H9 (cell line): ENCODE measurements around the gene PTGER2. TPM values are rescaled to one million over a fixed set of nuclear protein-coding genes. Genes with fewer than 3 reads are reported as not detected.

Source experiments
- DNase-seq: peaks from one replicate; pipeline ENCODE4 v3.0.0-alpha.2; 2017
- H2AFZ ChIP-seq: one replicate; pipeline ENCODE4 v1.6.1; 2013; ENCODE audit warnings: mild to moderate bottlenecking, low read length, control low read depth, moderate library complexity
- H2AK5ac ChIP-seq: 2 replicates; pipeline ENCODE4 v1.6.1; 2013; ENCODE audit warnings: low read length, control low read depth, mixed read lengths; ENCODE audit not compliant: insufficient read length
- H2BK120ac ChIP-seq: one replicate; pipeline ENCODE4 v1.6.1; 2013; ENCODE audit warnings: low read depth, mild to moderate bottlenecking, low read length, control low read depth, inconsistent platforms; ENCODE audit not compliant: poor library complexity, severe bottlenecking
- H2BK12ac ChIP-seq: 2 replicates; pipeline ENCODE4 v1.6.1; 2013; ENCODE audit warnings: low read length, control low read depth, mixed read lengths, low read depth; ENCODE audit not compliant: insufficient read length
- H2BK15ac ChIP-seq: 2 replicates; pipeline ENCODE4 v1.6.1; 2013; ENCODE audit warnings: low read depth, low read length, control low read depth
- H2BK20ac ChIP-seq: one replicate; pipeline ENCODE4 v1.6.1; 2013; ENCODE audit warnings: low read depth, mild to moderate bottlenecking, low read length, control low read depth, inconsistent platforms; ENCODE audit not compliant: poor library complexity, severe bottlenecking
- H2BK5ac ChIP-seq: 2 replicates; pipeline ENCODE4 v1.6.1; 2013; ENCODE audit warnings: low read length, control low read depth, mixed read lengths; ENCODE audit not compliant: insufficient read length
- H3K14ac ChIP-seq: 2 replicates; pipeline ENCODE4 v1.6.1; 2013; ENCODE audit warnings: low read length, control low read depth; ENCODE audit not compliant: insufficient read depth
- H3K18ac ChIP-seq: 2 replicates; pipeline ENCODE4 v1.6.1; 2013; ENCODE audit warnings: low read depth, mild to moderate bottlenecking, mixed read lengths, low read length, control low read depth; ENCODE audit not compliant: insufficient read length
- H3K23ac ChIP-seq: 2 replicates; pipeline ENCODE4 v1.6.1; 2013; ENCODE audit warnings: low read length, control low read depth, mixed read lengths, low read depth; ENCODE audit not compliant: insufficient read length
- H3K23me2 ChIP-seq: 2 replicates; pipeline ENCODE4 v1.6.1; 2013; ENCODE audit warnings: low read depth, mild to moderate bottlenecking, mixed read lengths, low read length, control low read depth; ENCODE audit not compliant: insufficient read length, poor library complexity, severe bottlenecking
- H3K27ac ChIP-seq: 2 replicates; pipeline ENCODE4 v1.5.1; 2013; ENCODE audit warnings: low read length, control low read depth, mixed read lengths, low read depth; ENCODE audit not compliant: insufficient read length
- H3K27me3 ChIP-seq: 2 replicates; pipeline ENCODE4 v1.6.1; 2013; ENCODE audit warnings: low read length, control low read depth, inconsistent platforms; ENCODE audit not compliant: insufficient read depth
- H3K4ac ChIP-seq: 2 replicates; pipeline ENCODE4 v1.6.1; 2013; ENCODE audit warnings: low read depth, mild to moderate bottlenecking, control low read depth, inconsistent platforms, low read length, moderate library complexity
- H3K4me1 ChIP-seq: 2 replicates; pipeline ENCODE4 v1.6.1; 2013; ENCODE audit warnings: low read length, control low read depth, inconsistent platforms; ENCODE audit not compliant: insufficient read depth
- H3K4me2 ChIP-seq: 2 replicates; pipeline ENCODE4 v1.6.1; 2013; ENCODE audit warnings: low read length, control low read depth, mixed read lengths; ENCODE audit not compliant: insufficient read length, insufficient read depth
- H3K56ac ChIP-seq: 2 replicates; pipeline ENCODE4 v1.6.1; 2013; ENCODE audit warnings: low read depth, mild to moderate bottlenecking, mixed read lengths, low read length, control low read depth; ENCODE audit not compliant: insufficient read length
- H3K79me1 ChIP-seq: 2 replicates; pipeline ENCODE4 v1.6.1; 2013; ENCODE audit warnings: low read depth, mild to moderate bottlenecking, moderate library complexity, low read length, control low read depth, inconsistent platforms; ENCODE audit not compliant: insufficient read depth, poor library complexity, severe bottlenecking
- H3K79me2 ChIP-seq: 2 replicates; pipeline ENCODE4 v1.6.1; 2013; ENCODE audit warnings: low read length, control low read depth, inconsistent platforms; ENCODE audit not compliant: insufficient read depth
- H3K9ac ChIP-seq: 2 replicates; pipeline ENCODE4 v1.6.1; 2013; ENCODE audit warnings: low read length, control low read depth, mixed read lengths; ENCODE audit not compliant: insufficient read length; ENCODE audit errors: extremely low read depth
- H3K9me3 ChIP-seq: one replicate; pipeline ENCODE4 v1.6.1; 2013; ENCODE audit warnings: low read depth, low read length, inconsistent platforms; ENCODE audit not compliant: control insufficient read depth
- H3T11ph ChIP-seq: one replicate; pipeline ENCODE4 v1.6.1; 2013; ENCODE audit warnings: mild to moderate bottlenecking, low read length, control low read depth, inconsistent platforms
- H4K20me1 ChIP-seq: one replicate; pipeline ENCODE4 v1.6.1; 2013; ENCODE audit not compliant: control insufficient read depth, insufficient read length, insufficient read depth
- H4K5ac ChIP-seq: 2 replicates; pipeline ENCODE4 v1.6.1; 2013; ENCODE audit warnings: low read depth, mild to moderate bottlenecking, mixed read lengths, low read length, control low read depth; ENCODE audit not compliant: insufficient read length
- H4K8ac ChIP-seq: replicated peaks from 2 replicates; pipeline ENCODE4 v1.6.1; 2013; ENCODE audit warnings: low read length, control low read depth, mixed read lengths, low read depth; ENCODE audit not compliant: insufficient read length
- H4K91ac ChIP-seq: 2 replicates; pipeline ENCODE4 v1.6.1; 2013; ENCODE audit warnings: low read depth, mild to moderate bottlenecking, moderate library complexity, mixed read lengths, low read length, control low read depth; ENCODE audit not compliant: insufficient read length
- H3K27ac Mint-ChIP-seq, 3 experiments: 2 replicates in 2 of 3; 3 replicates in 1 of 3; pipeline ENCODE4 v1.8.0; 2020 to 2021; ENCODE audit warnings: mixed read lengths in 3 of 3, mild to moderate bottlenecking in 1 of 3, moderate library complexity in 1 of 3
- H3K27me3 Mint-ChIP-seq: 2 replicates; pipeline ENCODE4 v1.8.0; 2021; ENCODE audit warnings: low read depth, mild to moderate bottlenecking, moderate library complexity, mixed read lengths
- H3K36me3 Mint-ChIP-seq, 3 experiments: 2 replicates in 2 of 3; 3 replicates in 1 of 3; pipeline ENCODE4 v1.8.0; 2020 to 2021; ENCODE audit warnings: low read depth in 3 of 3, mixed read lengths in 3 of 3; ENCODE audit not compliant: insufficient read depth in 1 of 3
- H3K4me1 Mint-ChIP-seq, 2 experiments: 2 replicates each; pipeline ENCODE4 v1.8.0; 2020; ENCODE audit warnings: mixed read lengths in 2 of 2
- H3K4me3 Mint-ChIP-seq, 2 experiments: 2 replicates in 1 of 2; 3 replicates in 1 of 2; pipeline ENCODE4 v1.8.0; 2020 to 2021; ENCODE audit warnings: mild to moderate bottlenecking in 2 of 2, mixed read lengths in 2 of 2, moderate library complexity in 1 of 2
- H3K9me3 Mint-ChIP-seq, 2 experiments: 2 replicates in 1 of 2; 3 replicates in 1 of 2; pipeline ENCODE4 v1.8.0; 2020; ENCODE audit warnings: mild to moderate bottlenecking in 2 of 2, mixed read lengths in 2 of 2, moderate library complexity in 1 of 2
- CTCF ChIP-seq: fragments of 200-600 bp; sonication (generic); conservative IDR thresholded peaks from 3 replicates; pipeline ENCODE4 v1.8.0; 2021; ENCODE audit warnings: antibody characterized with exemption, mild to moderate bottlenecking
- WGBS: extraction: QIAGEN DNeasy Blood & Tissue Kit; methylation state at CpG from one replicate; pipeline ENCODE4 v1.1.7; 2013; ENCODE audit warnings: missing lambda C conversion rate, low lambda C conversion rate, mixed read lengths; ENCODE audit not compliant: insufficient read length; ENCODE audit errors: extremely low coverage; 5-methylcytosine and 5-hydroxymethylcytosine counted together
- total RNA-seq: library from RNA; stranded (reverse); gene quantifications from 2 replicates; pipeline ENCODE4 v1.2.1, GENCODE V29; 2021

Gene PTGER2
- total RNA-seq, 1 experiment from 2014 or later, result 1.0 TPM

- no peaks in the 10 kb centered on the region for H4K20me1 ChIP-seq
- no peak for TF ChIP-seq CTCF
- H2BK20ac ChIP-seq, result no peak overlapping the region
- H2BK12ac ChIP-seq, result no peak overlapping the region
- no peak overlapping the region for H2BK15ac ChIP-seq
- no peaks in the 10 kb centered on the region for H3K4me1 Mint-ChIP-seq
- no peak overlapping the region for H3K23ac ChIP-seq
- no peak overlapping the region for H4K5ac ChIP-seq
- H3T11ph ChIP-seq, result no peak overlapping the region
- H3K27me3 ChIP-seq, result no peaks in the 10 kb centered on the region
- H3K18ac ChIP-seq, result no peak overlapping the region
- DNase-seq, result no peak
- no peak overlapping the region for H3K4me2 ChIP-seq
- H2BK5ac ChIP-seq, result no peak overlapping the region
- H3K9me3 Mint-ChIP-seq, result no peaks in the 10 kb centered on the region
- H3K14ac ChIP-seq, result no peak overlapping the region
- no peaks in the 10 kb centered on the region for H3K9me3 ChIP-seq
- H3K36me3 Mint-ChIP-seq, result no peaks in the 10 kb centered on the region
- no peak overlapping the region for H3K9ac ChIP-seq
- H3K27me3 Mint-ChIP-seq, result no peaks in the 10 kb centered on the region
- no peak overlapping the region for H3K4me3 Mint-ChIP-seq
- no peaks in the 10 kb centered on the region for H3K79me2 ChIP-seq
- no peak overlapping the region for H4K8ac ChIP-seq
- no peaks in the 10 kb centered on the region for H3K4me1 ChIP-seq
- H3K4ac ChIP-seq, result no peak overlapping the region
- no peak overlapping the region for H2BK120ac ChIP-seq
- no peak overlapping the region for H3K27ac ChIP-seq
- no peaks in the 10 kb centered on the region for H3K79me1 ChIP-seq
- H2AK5ac ChIP-seq, result no peak overlapping the region
- H4K91ac ChIP-seq, result no peak overlapping the region
- no peak overlapping the region for H3K27ac Mint-ChIP-seq
- H3K56ac ChIP-seq, result no peak overlapping the region
- H3K23me2 ChIP-seq, result no peaks in the 10 kb centered on the region
- no peak overlapping the region for H2AFZ ChIP-seq
- no CpG with 5 or more reads among the region's 1 CpG for WGBS
Observed at GRCh38 chr14:52363961-52364360, 49.8 kb downstream of the PTGER2 start.
